ENCODE data around the gene KCTD14.

GRCh38 chr11:78038697-78039313, 15.7 kb upstream of the KCTD14 start:
- no peak for TF ChIP-seq CTCF (IDR thresholded peaks at IDR 0.05; ENCODE audit: insufficient read depth, low read depth, low read length)
- no peak for TF ChIP-seq EZH2 (IDR thresholded peaks at IDR 0.05; ENCODE audit: insufficient read depth, low read length)
